AG04450 (cell line): ENCODE measurements around the gene DSPP. TPM values are rescaled to one million over a fixed set of nuclear protein-coding genes. Genes with fewer than 3 reads are reported as not detected.

Source experiments
- CTCF ChIA-PET: fragments of 300-600, 350-600 bp; formaldehyde crosslinking; extraction: SDS; loops from one replicate; lab custom pipeline; 2022; ENCODE audit warnings: antibody characterized with exemption, inconsistent platforms; lab: Charles Lee
- POLR2A ChIA-PET: fragments of 350-600 bp; formaldehyde crosslinking; extraction: SDS; loops from one replicate; lab custom pipeline; 2021; ENCODE audit warnings: antibody characterized with exemption, inconsistent platforms; lab: Yijun Ruan, JAX
- DNase-seq: peaks from one replicate; pipeline ENCODE4 v3.0.0-alpha.2; 2011; ENCODE audit warnings: low read depth, low spot score
- H3K27ac ChIP-seq: one replicate; pipeline ENCODE4 v1.5.1; 2012; ENCODE audit warnings: low read depth, low read length, control low read depth
- H3K27me3 ChIP-seq: one replicate; pipeline ENCODE4 v1.6.0; 2012; ENCODE audit warnings: low read length; ENCODE audit not compliant: control insufficient read depth, insufficient read depth
- H3K4me3 ChIP-seq: 2 replicates; pipeline ENCODE4 v1.5.1; 2011; ENCODE audit warnings: mild to moderate bottlenecking, low read depth, low read length, control low read depth
- H3K9me3 ChIP-seq: 2 replicates; pipeline ENCODE4 v1.5.1; 2012; ENCODE audit warnings: low read length; ENCODE audit not compliant: control insufficient read depth, insufficient read depth
- CTCF ChIP-seq: IDR thresholded peaks from 2 replicates; pipeline ENCODE4 v1.5.1; 2011; ENCODE audit warnings: low read depth, low read length, control low read depth, inconsistent platforms
- polyA plus RNA-seq: library from polyadenylated mRNA; depleted of rRNA; stranded (reverse); fragments of >200 nt; gene quantifications from 2 replicates; pipeline ENCODE4 v1.2.3, GENCODE V29; 2011

The DSPP gene
- polyA plus RNA-seq, 1 experiment = not detected

- no peak for TF ChIP-seq CTCF
- CTCF ChIA-PET = interaction anchor here (0.6 kb wide), 1 partner anchor 19 kb away, joined by 3 read pairs; no protein-coding TSS in a partner anchor
- DNase-seq = no peak
- Histone ChIP-seq H3K27me3 (no peaks in the 10 kb centered on the region), H3K9me3 (no peaks in the 10 kb centered on the region), H3K27ac (no peak overlapping the region), H3K4me3 (no peak overlapping the region)
- POLR2A ChIA-PET = no interaction called here
Measured at GRCh38 chr4:87644286-87644685, 36.0 kb downstream of the DSPP start.

- H3K27me3 ChIP-seq = no peaks in the 10 kb centered on the region
- CTCF ChIA-PET = interaction anchor here (1.3 kb wide), 1 partner anchor 106 kb away, joined by 3 read pairs; no protein-coding TSS in a partner anchor
Measured at GRCh38 chr4:87649980-87650379, 41.7 kb downstream of the DSPP start, which contains the start of gene DMP1. TSS of gene DMP1 (plus strand) at chr4:87650280. CDS start at chr4:87656493, 6,213 bp downstream.

GRCh38 chr4:87650938-87651337, 42.6 kb downstream of the DSPP start:
- no peaks in the 10 kb centered on the region for H3K27me3 ChIP-seq
- DNase-seq = no peak
- TF ChIP-seq CTCF = no peak
- no peak overlapping the region for H3K27ac ChIP-seq
- H3K9me3 ChIP-seq = no peaks in the 10 kb centered on the region
- ChIA-PET POLR2A (no interaction called here), CTCF (no interaction called here)
- no peak overlapping the region for H3K4me3 ChIP-seq

More at GRCh38 chr4:87649980-87650379, 41.7 kb downstream of the DSPP start, which contains the start of gene DMP1:
- Histone ChIP-seq H3K4me3 (no peak within 1 kb of the TSS), H3K9me3 (no peaks in the 10 kb centered on the region), H3K27ac (no peak within 1 kb of the TSS)
- no peak for TF ChIP-seq CTCF
- POLR2A ChIA-PET = no interaction called here
- no peak for DNase-seq

- CTCF ChIA-PET = no interaction called here
- DNase-seq = no peak
- Histone ChIP-seq H3K9me3 (no peaks in the 10 kb centered on the region), H3K27me3 (no peaks in the 10 kb centered on the region), H3K4me3 (no peak overlapping the region), H3K27ac (no peak overlapping the region)
- TF ChIP-seq CTCF = no peak
- POLR2A ChIA-PET = no interaction called here
Measured at GRCh38 chr4:87651941-87652340, 43.6 kb downstream of the DSPP start.

- no peaks in the 10 kb centered on the region for H3K27me3 ChIP-seq
- DNase-seq = no peak
- TF ChIP-seq CTCF = no peak
- H3K9me3 ChIP-seq = no peaks in the 10 kb centered on the region
- no peak overlapping the region for H3K27ac ChIP-seq
- POLR2A ChIA-PET = no interaction called here
- CTCF ChIA-PET = no interaction called here
- H3K4me3 ChIP-seq = no peak overlapping the region
Measured at GRCh38 chr4:87654487-87655044, 46.2 kb downstream of the DSPP start.
